Activated CD4-positive, alpha-beta T cell treated with anti-CD3 and anti-CD28 coated beads, Interleukin-2, amount 10 ng/mL, durations not matched to agents 7 days and 5 days (primary cell): Measurements from ENCODE around the gene WWP2. TPM values are rescaled to one million over a fixed set of nuclear protein-coding genes. Genes with fewer than 3 reads are reported as not detected.
A peak's percentile ranks its signal among the peaks of the same experiment; 100 is the strongest.
"Not testable (repeated sequence)": the region's sequence is repeated elsewhere in the genome, so short reads cannot be mapped to it uniquely, and the experiment has no call there.

Experiments used
- CTCF ChIA-PET: fragments of 350-600 bp; sonication (Branson Sonifier 250); formaldehyde crosslinking; loops from one replicate; lab custom pipeline; 2021; ENCODE audit warnings: antibody characterized with exemption; lab: Charles Lee
- POLR2A ChIA-PET: fragments of 350-600 bp; sonication (Branson Sonifier 250); formaldehyde crosslinking; loops from one replicate; lab custom pipeline; 2021; ENCODE audit warnings: antibody characterized with exemption; lab: Charles Lee
- DNase-seq: peaks from one replicate; pipeline ENCODE4 v3.0.0-alpha.2; 2020
- H3K27ac Mint-ChIP-seq: one replicate; pipeline ENCODE4 v1.8.0; 2021; ENCODE audit warnings: mild to moderate bottlenecking, moderate library complexity, mixed read lengths
- H3K27me3 Mint-ChIP-seq: one replicate; pipeline ENCODE4 v1.8.0; 2021; ENCODE audit warnings: mixed read lengths
- H3K36me3 Mint-ChIP-seq: one replicate; pipeline ENCODE4 v1.8.0; 2021; ENCODE audit warnings: low read depth, mixed read lengths
- H3K4me1 Mint-ChIP-seq: one replicate; pipeline ENCODE4 v1.8.0; 2021; ENCODE audit warnings: mixed read lengths
- H3K4me3 Mint-ChIP-seq: one replicate; pipeline ENCODE4 v1.8.0; 2021; ENCODE audit warnings: mild to moderate bottlenecking, moderate library complexity, mixed read lengths
- H3K9me3 Mint-ChIP-seq: one replicate; pipeline ENCODE4 v1.8.0; 2021; ENCODE audit warnings: mixed read lengths
- microRNA-seq: library from miRNA; unstranded; fragments of <30 nt; microRNA quantifications from one replicate; pipeline ENCODE4 v1.2.0, GENCODE V29; 2021; ENCODE audit warnings: borderline microRNAs expressed, borderline replicate concordance
- total RNA-seq, 2 experiments: library from RNA; stranded (reverse); gene quantifications; one replicate each; pipeline ENCODE4 v1.2.3, GENCODE V29; 2021

The WWP2 gene
- total RNA-seq, 2 experiments from 2014 or later: 68.8 to 76.3 TPM

GRCh38 chr16:69985196-69985595 is 223.1 kb downstream of the WWP2 start:
- H3K9me3 Mint-ChIP-seq, POLR2A ChIA-PET, CTCF ChIA-PET, H3K4me3 Mint-ChIP-seq, H3K27me3 Mint-ChIP-seq, H3K27ac Mint-ChIP-seq, DNase-seq, H3K4me1 Mint-ChIP-seq, H3K36me3 Mint-ChIP-seq: not testable (repeated sequence)

Small RNA genes lying within 50 kb of the gene (microRNA-seq; reads per million reads assigned to microRNA genes)
- gene MIR140: 6,691 reads per million, percentile 96 among the genes with 10 or more reads in this experiment

Other genes with a start within 250 kb of the WWP2 start
- gene NFAT5, start 196.4 kb upstream of the WWP2 start, total RNA-seq: 10 to 100 TPM; 18.5 to 19.5 TPM
- gene NQO1, start 35.8 kb upstream of the WWP2 start, total RNA-seq: 10 to 100 TPM; 20.4 to 22.4 TPM
- 10 to 100 TPM; 60.5 to 62.5 TPM for gene NOB1, start 7.4 kb upstream of the WWP2 start, total RNA-seq
- gene CLEC18A, start 189.0 kb downstream of the WWP2 start, total RNA-seq: 1 to 10 TPM in 1 of 2 experiments, under 1 TPM in 1; 0.99 to 1.0 TPM